Neuron (in vitro differentiated cells): ENCODE results near the gene CLEC18A.
"Not testable (repeated sequence)": the region's sequence is repeated elsewhere in the genome, so short reads cannot be mapped to it uniquely, and the experiment has no call there.

Experiments
- H2AFZ ChIP-seq: one replicate; pipeline ENCODE4 v1.6.1; 2013; ENCODE audit warnings: low read depth, mild to moderate bottlenecking, inconsistent platforms, low read length, moderate library complexity
- H3K27me3 ChIP-seq: one replicate; pipeline ENCODE4 v1.6.1; 2013; ENCODE audit warnings: low read length; ENCODE audit not compliant: insufficient read depth
- H3K36me3 ChIP-seq: one replicate; pipeline ENCODE4 v1.6.1; 2013; ENCODE audit warnings: low read length; ENCODE audit not compliant: insufficient read depth
- H3K4me1 ChIP-seq: one replicate; pipeline ENCODE4 v1.6.1; 2013; ENCODE audit warnings: low read length; ENCODE audit not compliant: insufficient read depth
- H3K4me3 ChIP-seq: 2 replicates; pipeline ENCODE4 v1.5.1; 2013; ENCODE audit warnings: mild to moderate bottlenecking, low read length, moderate library complexity
- H3K9me3 ChIP-seq: one replicate; pipeline ENCODE4 v1.6.1; 2013; ENCODE audit warnings: low read length

Gene CLEC18A

DNA sequence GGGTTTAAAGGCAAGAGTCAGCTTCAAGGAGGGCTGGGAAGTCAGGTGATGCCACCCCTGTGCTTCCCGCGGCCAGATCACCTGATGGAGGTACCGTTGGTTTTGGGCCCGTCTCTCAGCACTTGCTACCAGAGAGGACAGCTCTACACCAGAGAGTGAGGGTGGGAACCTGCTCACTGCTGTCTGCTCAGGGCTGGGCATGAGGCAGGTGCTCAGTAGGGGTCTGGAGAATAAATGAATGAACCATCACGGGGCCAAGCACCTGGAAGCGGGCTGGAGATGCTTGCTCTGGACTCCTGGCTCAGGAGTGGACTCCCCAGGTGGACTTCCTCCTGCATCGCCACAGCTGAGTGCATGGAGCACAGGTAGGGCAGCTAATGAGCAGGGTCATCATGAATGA lies 21.0 kb downstream of the CLEC18A start:
- not testable (repeated sequence) for H3K36me3 ChIP-seq, H3K27me3 ChIP-seq, H3K4me1 ChIP-seq, H2AFZ ChIP-seq, H3K4me3 ChIP-seq, H3K9me3 ChIP-seq

DNA sequence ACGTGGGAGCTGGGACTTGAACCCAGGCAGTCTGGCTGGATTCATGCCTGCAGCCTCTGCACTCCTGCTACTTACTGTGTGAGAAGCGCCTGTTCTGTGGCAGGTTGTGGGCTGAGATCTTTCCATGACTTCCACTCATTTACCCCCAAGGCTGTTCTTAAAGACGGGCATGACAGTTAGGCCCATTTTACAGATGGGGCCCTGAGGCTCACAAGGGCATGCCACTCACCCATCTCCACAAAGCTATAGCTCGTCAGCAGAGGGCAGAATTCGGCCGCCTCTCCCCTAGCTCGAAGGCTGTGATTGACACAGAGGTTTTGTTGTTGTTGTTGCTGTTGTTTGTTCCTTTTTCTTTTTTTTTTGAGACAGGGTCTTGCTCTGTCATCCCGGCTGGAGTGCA lies 21.8 kb downstream of the CLEC18A start:
- H3K9me3 ChIP-seq, H3K4me3 ChIP-seq, H2AFZ ChIP-seq, H3K27me3 ChIP-seq, H3K36me3 ChIP-seq, H3K4me1 ChIP-seq: not testable (repeated sequence)

DNA sequence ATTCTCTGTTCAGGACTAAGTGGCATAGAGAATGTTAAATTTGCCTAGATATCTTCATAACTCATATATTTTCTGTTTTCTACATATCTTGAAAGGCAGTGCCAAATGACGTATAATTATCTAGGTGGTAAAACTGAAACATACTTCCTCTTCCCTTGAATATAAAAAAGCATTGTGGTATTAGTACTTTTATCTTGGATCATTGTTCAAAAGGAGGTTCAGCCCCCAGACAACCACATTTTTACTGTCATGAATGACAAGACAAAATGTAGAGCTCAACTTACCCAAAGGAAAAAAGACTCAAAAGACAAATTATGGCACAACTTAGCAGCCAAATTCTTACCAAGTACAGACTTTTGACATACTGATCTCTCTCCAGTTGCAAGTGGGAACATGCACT lies 34.1 kb downstream of the CLEC18A start:
- H2AFZ ChIP-seq, H3K36me3 ChIP-seq, H3K27me3 ChIP-seq, H3K4me3 ChIP-seq, H3K9me3 ChIP-seq, H3K4me1 ChIP-seq: not testable (repeated sequence)

DNA sequence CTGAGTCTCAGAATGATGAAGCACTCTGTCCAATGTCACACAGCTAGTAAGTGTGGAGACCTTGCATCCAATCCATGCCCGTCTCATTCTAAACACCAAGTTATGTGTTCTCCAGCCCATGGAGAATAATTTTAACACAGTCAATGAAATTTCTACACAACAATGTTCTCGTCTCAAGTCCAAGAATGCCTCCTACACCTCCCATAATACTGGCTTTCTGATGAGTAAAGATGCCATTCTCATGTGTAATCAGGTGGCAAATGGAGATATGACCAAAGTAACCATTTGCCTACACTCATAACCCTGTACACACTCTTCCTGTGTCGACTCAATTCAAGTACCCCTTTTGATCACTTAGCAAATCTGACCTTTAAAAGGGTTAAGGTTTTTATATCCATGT lies 46.8 kb downstream of the CLEC18A start:
- not testable (repeated sequence) for H3K4me1 ChIP-seq, H3K27me3 ChIP-seq, H3K36me3 ChIP-seq, H2AFZ ChIP-seq, H3K4me3 ChIP-seq, H3K9me3 ChIP-seq

DNA sequence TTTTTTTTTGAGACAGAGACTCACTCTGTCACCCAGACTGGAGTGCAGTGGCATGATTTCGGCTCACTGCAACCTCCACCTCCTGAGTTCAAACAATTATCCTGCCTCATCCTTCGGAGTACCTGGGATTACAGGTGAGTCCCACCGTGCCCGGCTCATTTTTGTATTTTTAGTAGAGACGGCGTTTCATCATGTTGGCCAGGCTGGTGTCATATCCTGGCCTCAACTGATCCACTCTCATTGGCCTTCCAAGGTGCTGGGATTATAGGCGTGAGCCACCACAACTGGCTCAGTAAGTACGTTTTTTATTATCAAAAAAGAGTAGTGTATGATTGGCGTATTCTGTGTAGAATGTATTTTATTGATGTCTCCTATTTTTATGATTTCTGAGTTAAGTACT lies 48.7 kb downstream of the CLEC18A start:
- H3K36me3 ChIP-seq, H3K9me3 ChIP-seq, H2AFZ ChIP-seq, H3K4me3 ChIP-seq, H3K4me1 ChIP-seq, H3K27me3 ChIP-seq: not testable (repeated sequence)

DNA sequence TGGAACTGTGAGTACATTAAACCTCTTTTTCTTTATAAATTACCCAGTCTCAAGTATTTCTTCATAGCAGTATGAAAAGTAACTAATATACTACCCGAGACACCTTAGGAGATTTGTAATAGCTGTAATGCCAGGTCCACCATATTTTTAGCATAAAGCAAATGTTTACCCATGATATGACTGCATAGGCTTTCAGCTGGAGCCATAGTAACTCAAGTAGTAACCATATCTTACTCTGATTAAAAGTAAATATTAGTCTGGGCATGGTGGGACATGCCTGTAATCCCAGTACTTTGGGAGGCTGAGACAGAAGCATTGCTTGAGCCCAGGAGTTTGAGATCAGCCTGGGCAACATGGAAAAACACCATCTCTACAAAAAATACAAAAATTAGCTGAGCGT lies 52.4 kb downstream of the CLEC18A start:
- H3K9me3 ChIP-seq, H3K36me3 ChIP-seq, H2AFZ ChIP-seq, H3K4me3 ChIP-seq, H3K27me3 ChIP-seq, H3K4me1 ChIP-seq: not testable (repeated sequence)

DNA sequence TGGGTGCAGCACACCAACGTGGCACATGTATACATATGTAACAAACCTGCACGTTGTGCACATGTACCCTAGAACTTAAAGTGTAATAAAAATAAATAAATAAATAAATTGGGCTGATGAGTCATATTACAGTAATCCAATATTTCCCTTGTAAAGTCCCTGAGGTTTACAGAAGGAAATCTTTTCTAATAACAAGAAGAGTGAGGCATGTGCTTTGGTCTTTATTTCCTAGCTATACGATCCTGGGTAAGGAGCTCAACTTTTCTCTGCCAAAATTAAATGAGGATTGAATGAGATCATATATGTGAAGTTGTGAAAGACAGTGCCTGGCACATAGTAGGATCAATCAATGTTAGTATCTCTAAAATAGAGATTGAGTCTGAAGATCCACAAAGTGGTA lies 57.5 kb downstream of the CLEC18A start:
- not testable (repeated sequence) for H3K4me3 ChIP-seq, H3K4me1 ChIP-seq, H3K27me3 ChIP-seq, H3K36me3 ChIP-seq, H2AFZ ChIP-seq, H3K9me3 ChIP-seq

DNA sequence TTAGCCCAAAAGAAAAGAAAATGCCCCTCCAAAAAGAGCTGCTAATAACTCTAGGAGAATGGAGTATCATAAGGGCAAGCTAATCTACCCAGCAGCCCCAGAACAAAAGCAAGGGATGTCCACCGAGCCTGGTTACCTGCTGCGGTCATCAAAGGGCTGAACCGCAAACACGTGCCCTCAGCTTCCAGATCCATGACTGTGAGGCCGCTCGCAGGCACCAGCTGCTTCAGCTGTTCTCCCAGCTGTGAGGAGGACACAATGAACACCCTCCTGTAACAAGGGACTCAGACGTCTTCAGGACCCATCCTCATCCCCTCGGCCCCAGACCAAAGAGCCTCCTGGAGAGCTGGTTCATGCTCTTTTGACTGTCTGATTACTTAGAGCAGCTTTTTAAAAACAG lies 59.5 kb downstream of the CLEC18A start:
- H3K9me3 ChIP-seq: not testable (repeated sequence)

DNA sequence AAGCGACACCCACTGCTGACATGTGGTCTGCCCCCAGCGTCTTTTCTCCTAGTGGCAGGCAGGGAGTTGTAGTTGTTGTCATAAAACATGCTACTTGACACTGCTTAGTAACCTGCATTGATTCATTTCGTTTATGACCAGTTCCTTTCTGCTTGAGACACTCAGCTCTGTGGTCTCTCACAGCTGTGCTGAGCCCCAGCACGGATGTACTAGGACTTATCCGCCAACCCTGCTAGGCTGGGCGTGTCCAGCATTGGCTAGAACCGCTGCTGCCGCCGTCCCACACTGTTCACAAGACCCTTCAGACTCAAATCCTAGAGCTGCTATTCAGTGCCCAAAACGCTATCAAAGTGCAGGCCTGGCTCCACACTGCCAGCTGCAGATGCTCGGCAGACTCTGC lies 60.0 kb downstream of the CLEC18A start:
- not testable (repeated sequence) for H3K27me3 ChIP-seq, H3K9me3 ChIP-seq, H3K4me3 ChIP-seq, H2AFZ ChIP-seq, H3K4me1 ChIP-seq, H3K36me3 ChIP-seq

More for the DNA sequence above, 59.5 kb downstream of the CLEC18A start:
- not testable (repeated sequence) for H3K27me3 ChIP-seq, H3K36me3 ChIP-seq, H3K4me3 ChIP-seq, H2AFZ ChIP-seq, H3K4me1 ChIP-seq

DNA sequence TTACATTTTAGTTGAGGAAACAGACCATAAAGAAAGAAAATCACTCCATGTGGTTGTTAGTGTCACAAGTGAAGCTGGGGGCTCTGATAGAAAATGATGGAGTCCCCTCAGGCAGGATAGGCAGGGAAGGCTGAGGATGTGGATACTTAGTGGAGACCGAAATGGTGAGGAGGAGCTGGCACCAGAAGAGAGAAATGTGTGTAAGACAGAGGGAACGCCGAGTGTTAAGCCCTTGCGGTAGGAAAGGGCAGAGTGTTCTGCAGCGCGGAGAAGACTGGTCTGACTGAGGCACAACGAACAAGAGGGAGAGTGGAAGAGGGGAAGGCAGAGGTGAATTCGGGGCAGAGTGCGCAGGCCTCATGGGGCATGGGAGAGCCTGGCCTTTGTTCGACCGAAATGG lies 61.2 kb downstream of the CLEC18A start:
- not testable (repeated sequence) for H3K27me3 ChIP-seq, H3K4me1 ChIP-seq, H3K4me3 ChIP-seq, H3K9me3 ChIP-seq, H2AFZ ChIP-seq
- H3K36me3 ChIP-seq: peaks cover 10% of the 10 kb centered on the region

DNA sequence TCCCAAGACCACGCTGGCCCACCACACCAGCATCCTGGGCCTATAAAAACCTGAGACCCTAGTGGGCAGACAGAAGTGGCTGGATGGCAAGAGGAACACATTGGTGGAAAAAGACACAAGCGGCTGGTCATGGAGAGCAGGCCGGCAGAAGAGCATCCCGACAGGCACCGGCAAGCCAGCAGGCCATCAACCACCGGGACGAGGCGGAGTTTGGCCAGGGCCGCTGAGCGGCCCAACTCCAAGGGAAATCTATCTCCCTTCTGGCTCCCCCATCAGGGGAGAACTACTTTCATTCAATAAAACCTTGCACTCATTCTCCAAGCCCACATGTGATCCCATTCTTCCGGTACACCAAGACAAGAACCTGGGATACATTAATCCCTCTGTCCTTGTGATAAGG lies 61.8 kb downstream of the CLEC18A start:
- H3K36me3 ChIP-seq: peaks cover 12% of the 10 kb centered on the region
- H3K27me3 ChIP-seq, H3K9me3 ChIP-seq, H3K4me1 ChIP-seq, H3K4me3 ChIP-seq, H2AFZ ChIP-seq: not testable (repeated sequence)
